ENCODE measurements around the gene PALLD. TPM values are rescaled to one million over a fixed set of nuclear protein-coding genes. Genes with fewer than 3 reads are reported as not detected.
A peak's percentile ranks its signal among the peaks of the same experiment; 100 is the strongest.

The PALLD gene
- total and polyA plus RNA-seq, 2 of the 8 experiments (the other 6 are each of a cell fraction or from before 2014, with no cell fraction given): 10.5 to 25.0 TPM

GRCh38 chr4:168919706-168920324 lies 423.0 kb downstream of the PALLD start:
- no peak overlapping the region for H3K4me3 ChIP-seq (ENCODE audit: extremely low read depth in 1 of 4, insufficient read depth in 2 of 4, low read depth in 3 of 4, low read length in 4 of 4)
- no peaks in the 10 kb centered on the region for H3K9me3 ChIP-seq (ENCODE audit: insufficient read depth in 2 of 2, low read depth in 1 of 2, low read length in 1 of 2)
- POLR2A ChIA-PET (ENCODE audit: partially characterized antibody): interaction anchor here (1.2 kb wide), 1 partner anchor 91 kb away, joined by 3 read pairs; no protein-coding TSS in a partner anchor
- H3K18ac ChIP-seq (ENCODE audit: extremely low read depth, low read length): peak overlapping the region; percentile 48; the same call in 1 of the 2 replicates
- no peak overlapping the region; a peak in 2 of 7 replicates for H3K9ac ChIP-seq (replicated peaks in 1 of 4; ENCODE audit: extremely low read depth in 1 of 4, low read depth in 3 of 4, low read length in 3 of 4)
- no peaks in the 10 kb centered on the region for H3K79me2 ChIP-seq (ENCODE audit: control insufficient read depth in 1 of 2, insufficient read depth in 2 of 2, low read length in 2 of 2)
- peak overlapping the region; percentile 7; the same call in 1 of the 2 replicates for H2AK5ac ChIP-seq (ENCODE audit: low read depth, low read length)
- no peaks in the 10 kb centered on the region for H4K20me1 ChIP-seq (replicated peaks in 1 of 2; ENCODE audit: control insufficient read depth in 1 of 2, insufficient read depth in 2 of 2, low read length in 2 of 2)
- TF ChIP-seq JUN (IDR thresholded peaks at IDR 0.05; ENCODE audit: low read depth, low read length) (no peak), TCF12 (IDR thresholded peaks at IDR 0.05; ENCODE audit: low read depth, low read length) (no peak)
- peaks cover 0 to 17% (median under 1%) of the 10 kb centered on the region in 4 experiments; a peak in 4 of 8 replicates for H3K36me3 ChIP-seq (ENCODE audit: control insufficient read depth in 2 of 4, insufficient read depth in 4 of 4, low read length in 3 of 4)
- FAIRE-seq: peak; percentile 50
- H4K91ac ChIP-seq (replicated peaks; ENCODE audit: insufficient read length, low read length): no peak overlapping the region
- H2BK120ac ChIP-seq (replicated peaks; ENCODE audit: low read depth, low read length): no peak overlapping the region
- no peak overlapping the region for H3K23ac ChIP-seq (ENCODE audit: insufficient read length)
- H2BK12ac ChIP-seq (ENCODE audit: low read depth, low read length): peak overlapping the region; percentile 5; the same call in 1 of the 2 replicates
- 0 out of 2 replicates have a peak overlapping the region, but pooled peaks have one; percentile 49 for H2BK20ac ChIP-seq (ENCODE audit: low read length)
- H3K27ac ChIP-seq (ENCODE audit: low read depth, low read length): peak overlapping the region; percentile 20; the same call in 1 of the 2 replicates
- peak overlapping the region; percentile 68 for H2BK5ac ChIP-seq (ENCODE audit: low read depth, low read length)
- WGBS, 2 experiments (ENCODE audit: extremely low coverage in 1 of 2, insufficient coverage in 1 of 2, insufficient read length in 1 of 2, insufficient replicate concordance in 2 of 2, low coverage in 1 of 2, low lambda C conversion rate in 2 of 2, missing lambda C conversion rate in 1 of 2): 96% methylated on average over 4 of the region's 4 CpGs; no CpG with 5 or more reads in 1 of the 2 experiments
- no peak overlapping the region for H3K4ac ChIP-seq (replicated peaks; ENCODE audit: insufficient read length, low read depth, low read length)
- no peak overlapping the region for H2BK15ac ChIP-seq (ENCODE audit: low read length)
- no peak overlapping the region for H2AFZ ChIP-seq (ENCODE audit: low read length)
- no peaks in the 10 kb centered on the region for H3K79me1 ChIP-seq (ENCODE audit: low read depth, low read length)
- no peak overlapping the region for H3K14ac ChIP-seq (ENCODE audit: insufficient read length)
- no peak overlapping the region for H4K5ac ChIP-seq (ENCODE audit: insufficient read length, low read depth, low read length)
- no peak overlapping the region for H3K56ac ChIP-seq (replicated peaks; ENCODE audit: insufficient read length, low read depth, low read length)
- no peaks in the 10 kb centered on the region for H3K23me2 ChIP-seq (ENCODE audit: low read depth, low read length)
- peaks cover 0 to 14% (median 9%) of the 10 kb centered on the region in 4 experiments; a peak in 4 of 7 replicates for H3K4me1 ChIP-seq (replicated peaks in 1 of 4; ENCODE audit: control insufficient read depth in 3 of 4, insufficient read depth in 4 of 4, low read length in 3 of 4)
- H4K8ac ChIP-seq (ENCODE audit: extremely low read depth, insufficient read depth, low read length): no peak overlapping the region
- DNase-seq (ENCODE audit: low read depth in 1 of 2, low spot score in 2 of 2): peak in 1 of 2 experiments; percentile 46
- CTCF ChIA-PET (ENCODE audit: partially characterized antibody): interaction anchor here (0.6 to 7.3 kb wide), 19 partner anchors 10 to 404 kb away, joined by 3 to 84 read pairs (median 4); no protein-coding TSS in a partner anchor
- H3K4me2 ChIP-seq (ENCODE audit: insufficient read depth in 1 of 2, low read depth in 2 of 2, low read length in 2 of 2): peak overlapping the region in 1 of 2 experiments; percentile 6; a peak in 2 of 4 replicates
- H3K27me3 ChIP-seq (replicated peaks in 1 of 4; ENCODE audit: control insufficient read depth in 3 of 4, extremely low read depth in 1 of 4, insufficient read depth in 3 of 4, low read length in 3 of 4): peaks cover 0 to under 1% (median 0%) of the 10 kb centered on the region in 4 experiments; a peak in 1 of 7 replicates

Data from H1 (cell line).